Fibroblast of mammary gland (primary cell): ENCODE results near the gene CD99.
A peak's percentile ranks its signal among the peaks of the same experiment; 100 is the strongest.

Source experiments
- DNase-seq: peaks from one replicate; pipeline ENCODE4 v3.0.0-alpha.2; 2010; ENCODE audit warnings: low read depth
- H3K4me3 ChIP-seq: 2 replicates; pipeline ENCODE4 v1.5.1; 2011; ENCODE audit warnings: low read depth, mild to moderate bottlenecking, low read length, moderate library complexity; ENCODE audit not compliant: control insufficient read depth
- CTCF ChIP-seq: conservative IDR thresholded peaks from 2 replicates; pipeline ENCODE4 v1.5.1; 2011; ENCODE audit warnings: low read depth, low read length, inconsistent platforms; ENCODE audit not compliant: control insufficient read depth, insufficient read depth

The CD99 gene

GRCh38 chrX:2701600-2701999, 10.5 kb downstream of the CD99 start:
- H3K4me3 ChIP-seq = no peak overlapping the region
- no peak for DNase-seq
- no peak for TF ChIP-seq CTCF

GRCh38 chrX:2703991-2704369, 12.9 kb downstream of the CD99 start:
- DNase-seq = peak; percentile 62
- H3K4me3 ChIP-seq = no peak overlapping the region
- TF ChIP-seq CTCF = peak; percentile 26

- TF ChIP-seq CTCF = no peak
- peak; percentile 50 for DNase-seq
- no peak overlapping the region for H3K4me3 ChIP-seq
Measured at GRCh38 chrX:2705046-2705832, 14.1 kb downstream of the CD99 start.

- no peak for TF ChIP-seq CTCF
- DNase-seq = peak; percentile 97
- no peak overlapping the region for H3K4me3 ChIP-seq
Measured at GRCh38 chrX:2707334-2707760, 16.3 kb downstream of the CD99 start.

GRCh38 chrX:2708021-2708420, 16.9 kb downstream of the CD99 start:
- no peak overlapping the region for H3K4me3 ChIP-seq
- TF ChIP-seq CTCF = no peak
- peak; percentile 28 for DNase-seq

- no peak for TF ChIP-seq CTCF
- DNase-seq = no peak
- no peak overlapping the region for H3K4me3 ChIP-seq
Measured at GRCh38 chrX:2708592-2709188, 17.6 kb downstream of the CD99 start.
